GM10266 (cell line): ENCODE results near the gene ITPKC.
A peak's percentile ranks its signal among the peaks of the same experiment; 100 is the strongest.

Source experiments
- DNase-seq: peaks from one replicate; pipeline ENCODE4 v3.0.0; 2012; ENCODE audit errors: extremely low spot score
- TF ChIP-seq, protein P1 (sequence below): IDR thresholded peaks from 2 replicates; pipeline ENCODE4 v1.5.1; 2012; ENCODE audit warnings: mild to moderate bottlenecking, low read depth; ENCODE audit not compliant: control insufficient read depth, insufficient read depth; ENCODE audit errors: missing control alignments

ITPKC gene

GRCh38 chr19:40705362-40705651 lies 11.6 kb upstream of the ITPKC start:
- TF ChIP-seq, protein P1, sequence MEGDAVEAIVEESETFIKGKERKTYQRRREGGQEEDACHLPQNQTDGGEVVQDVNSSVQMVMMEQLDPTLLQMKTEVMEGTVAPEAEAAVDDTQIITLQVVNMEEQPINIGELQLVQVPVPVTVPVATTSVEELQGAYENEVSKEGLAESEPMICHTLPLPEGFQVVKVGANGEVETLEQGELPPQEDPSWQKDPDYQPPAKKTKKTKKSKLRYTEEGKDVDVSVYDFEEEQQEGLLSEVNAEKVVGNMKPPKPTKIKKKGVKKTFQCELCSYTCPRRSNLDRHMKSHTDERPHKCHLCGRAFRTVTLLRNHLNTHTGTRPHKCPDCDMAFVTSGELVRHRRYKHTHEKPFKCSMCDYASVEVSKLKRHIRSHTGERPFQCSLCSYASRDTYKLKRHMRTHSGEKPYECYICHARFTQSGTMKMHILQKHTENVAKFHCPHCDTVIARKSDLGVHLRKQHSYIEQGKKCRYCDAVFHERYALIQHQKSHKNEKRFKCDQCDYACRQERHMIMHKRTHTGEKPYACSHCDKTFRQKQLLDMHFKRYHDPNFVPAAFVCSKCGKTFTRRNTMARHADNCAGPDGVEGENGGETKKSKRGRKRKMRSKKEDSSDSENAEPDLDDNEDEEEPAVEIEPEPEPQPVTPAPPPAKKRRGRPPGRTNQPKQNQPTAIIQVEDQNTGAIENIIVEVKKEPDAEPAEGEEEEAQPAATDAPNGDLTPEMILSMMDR: no peak
- no peak for DNase-seq

DNA sequence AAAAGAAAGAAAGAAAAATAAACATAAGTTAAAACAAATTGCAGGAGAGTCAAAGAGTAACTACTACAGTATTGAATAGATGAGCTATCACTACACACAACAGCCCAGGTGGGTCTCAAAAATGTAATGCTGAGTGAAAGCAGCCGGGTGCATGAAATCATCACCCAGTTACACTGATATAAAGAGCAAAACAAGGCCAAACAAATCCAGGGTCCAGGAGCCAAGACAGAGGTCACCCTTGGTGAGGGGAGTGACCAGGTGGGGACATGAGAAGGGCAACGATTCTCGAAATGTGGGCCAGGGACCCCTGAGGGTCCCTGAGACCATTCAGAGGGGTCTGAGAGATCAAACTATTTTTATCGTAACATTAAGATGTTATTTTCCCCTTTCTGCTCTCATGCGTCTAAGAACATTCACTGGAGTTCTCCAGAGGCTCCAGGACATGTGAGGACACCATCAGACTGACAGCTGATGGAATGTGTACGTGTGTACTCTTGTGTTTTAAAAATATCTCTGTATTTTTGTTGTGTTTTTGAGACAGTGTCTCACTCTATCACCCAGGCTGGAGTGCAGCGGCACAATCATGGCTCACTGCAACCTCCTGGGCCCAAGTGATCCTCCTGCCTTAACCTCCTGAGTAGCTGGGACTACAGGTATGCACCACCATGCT lies 10.8 kb upstream of the ITPKC start:
- TF ChIP-seq, protein P1: no peak
- DNase-seq: no peak

DNA sequence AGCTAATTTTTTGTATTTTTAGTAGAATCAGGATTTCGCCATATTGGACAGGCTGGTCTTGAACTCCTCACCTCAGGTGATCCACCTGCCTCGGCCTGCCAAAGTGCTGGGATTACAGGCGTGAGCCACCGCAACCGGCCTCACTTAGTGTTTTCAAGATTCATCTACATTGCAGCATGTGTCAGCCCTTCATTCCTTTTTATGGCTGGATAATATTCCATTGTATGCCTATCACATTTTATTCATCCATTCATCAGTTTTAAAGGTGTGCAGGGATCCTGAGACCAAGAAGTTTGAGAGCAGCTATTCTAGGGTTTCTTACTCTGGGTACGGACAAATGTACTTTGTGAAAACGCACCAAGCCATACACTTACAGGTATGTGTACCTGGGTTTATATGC lies 9.3 kb upstream of the ITPKC start:
- DNase-seq: no peak
- TF ChIP-seq, protein P1: no peak

- TF ChIP-seq, protein P1: no peak
- DNase-seq: no peak
These were observed 7.1 kb upstream of the ITPKC start for GRCh38 chr19:40709817-40710216.

DNA sequence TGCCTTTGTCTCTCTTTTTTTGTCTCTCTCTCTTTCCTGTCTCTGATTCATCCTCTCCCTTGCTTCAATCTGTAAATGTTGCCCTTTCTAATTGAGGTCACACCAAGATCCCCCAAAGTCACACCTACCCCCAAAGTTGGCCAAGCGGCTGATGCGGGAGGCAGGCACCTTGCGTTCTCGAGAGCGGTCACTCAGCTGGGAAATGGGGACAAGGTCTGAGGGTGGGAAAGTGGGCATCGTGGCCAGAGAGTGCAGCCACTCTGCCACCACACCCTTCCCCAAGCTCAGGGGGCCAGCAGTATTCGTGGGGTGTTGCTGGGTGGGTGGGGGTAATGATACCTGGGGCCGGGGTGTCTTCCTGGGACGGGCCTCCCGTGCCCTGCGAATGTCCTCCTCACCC lies 3.0 kb upstream of the ITPKC start:
- TF ChIP-seq, protein P1: no peak
- no peak for DNase-seq

DNA sequence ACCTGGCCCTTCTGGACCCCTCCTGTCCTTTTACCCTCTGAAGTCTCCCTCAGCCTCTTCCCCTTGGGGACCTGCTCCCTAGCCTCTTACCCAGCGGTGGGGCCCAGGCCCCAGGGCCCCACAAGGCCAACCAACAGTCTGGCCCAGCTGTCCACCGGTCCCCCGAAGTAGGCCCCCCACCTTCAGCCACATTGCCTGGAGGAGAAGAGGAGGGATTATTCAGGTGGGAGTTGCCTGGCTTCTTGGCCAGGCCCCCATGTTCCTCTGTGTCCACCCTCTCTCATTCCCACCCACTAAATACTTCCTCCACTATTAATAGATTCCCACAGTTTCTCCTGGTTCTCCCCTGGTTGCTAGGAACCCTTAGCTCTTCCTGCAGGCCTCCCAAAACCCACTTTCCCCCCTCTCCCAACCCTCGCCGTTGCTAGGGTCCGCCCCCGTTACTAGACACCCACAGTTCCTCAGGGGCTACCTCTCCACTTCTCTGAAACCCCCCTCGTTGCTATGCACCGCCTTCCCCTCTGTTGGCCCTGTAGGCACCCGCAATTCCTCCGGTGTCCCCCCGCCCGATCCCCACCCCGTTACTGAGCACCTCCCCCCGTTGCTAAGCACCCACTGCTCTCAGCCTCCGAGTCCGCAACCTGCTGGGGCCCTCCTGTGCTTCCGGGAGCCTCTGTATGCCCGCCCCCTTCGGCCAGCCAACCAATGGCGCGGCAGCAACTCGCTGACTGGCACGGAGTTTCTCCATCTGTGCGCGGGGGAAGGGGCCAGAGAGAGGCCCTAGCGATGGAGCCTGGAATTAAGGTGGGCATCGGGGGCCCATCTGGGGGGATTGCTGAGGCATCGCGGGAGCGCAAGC lies 2.2 kb upstream of the ITPKC start:
- peak; percentile 95 for DNase-seq
- TF ChIP-seq, protein P1: no peak

DNA sequence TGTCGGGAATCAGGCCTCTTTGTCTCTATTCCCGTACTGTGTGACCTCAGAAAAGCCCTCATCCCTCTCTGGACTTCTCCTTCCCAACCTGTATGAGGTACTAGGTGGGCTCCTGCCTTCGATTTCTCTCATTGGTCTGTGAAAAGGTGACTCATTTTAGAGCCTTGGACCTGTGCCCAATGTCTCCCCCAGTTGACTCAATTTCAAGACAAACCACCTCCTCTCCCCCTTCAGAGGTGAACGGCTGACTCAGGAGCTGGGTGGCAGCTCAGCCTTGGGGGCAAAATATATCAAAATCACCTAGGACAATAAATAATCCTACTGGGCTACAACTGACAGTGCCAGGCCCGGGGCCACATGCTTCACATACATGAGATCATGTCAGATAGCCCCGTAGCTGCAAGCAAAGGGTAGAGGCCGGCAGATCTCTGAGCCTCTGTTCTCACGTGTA lies 856 bp upstream of the ITPKC start:
- TF ChIP-seq, protein P1: no peak
- DNase-seq: peak; percentile 46
